Measurements from ENCODE around the gene RFTN2. TPM values are rescaled to one million over a fixed set of nuclear protein-coding genes. Genes with fewer than 3 reads are reported as not detected.

The RFTN2 gene
- total RNA-seq, 1 donor = 14.5 TPM

DNA sequence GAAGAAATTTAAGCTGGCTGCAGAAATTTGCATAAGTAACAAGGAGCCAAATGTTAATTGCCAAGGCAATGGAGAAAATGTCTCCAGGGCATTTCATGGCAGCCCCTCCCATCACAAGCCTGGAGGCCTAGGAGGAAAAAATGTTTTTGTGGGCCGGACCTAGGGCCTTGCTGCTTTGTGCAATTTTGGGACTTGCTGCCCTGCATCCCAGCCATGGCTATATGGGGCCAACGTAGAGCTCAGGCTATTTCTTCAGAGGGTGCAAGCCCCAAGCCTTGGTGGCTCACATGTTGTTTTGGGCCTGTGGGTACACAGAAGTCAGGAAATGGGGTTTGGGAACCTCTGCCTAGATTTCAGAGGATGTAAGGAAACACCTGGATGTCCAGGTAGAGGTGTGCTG is 101.8 kb downstream of the RFTN2 start:
- no peaks in the 10 kb centered on the region for H3K36me3 ChIP-seq (ENCODE audit: insufficient read depth, low read length)
- H3K4me2 ChIP-seq (ENCODE audit: insufficient read depth, low read length) = no peak overlapping the region
- H3K27ac ChIP-seq (ENCODE audit: low read depth, low read length) = no peak overlapping the region
- H3K79me2 ChIP-seq (ENCODE audit: insufficient read depth, low read length) = no peaks in the 10 kb centered on the region
- no peak for TF ChIP-seq CTCF (IDR thresholded peaks at IDR 0.05; ENCODE audit: extremely low read depth, low read depth, low read length)
- no peak for DNase-seq (ENCODE audit: insufficient read length, low spot score, missing footprints)
- no peaks in the 10 kb centered on the region for H3K9me3 ChIP-seq (ENCODE audit: low read depth, low read length)
- H3K27me3 ChIP-seq (ENCODE audit: insufficient read depth, low read length) = no peaks in the 10 kb centered on the region
- H3K4me3 ChIP-seq (ENCODE audit: insufficient read depth, low read length) = no peak overlapping the region
- no peaks in the 10 kb centered on the region for H4K20me1 ChIP-seq (ENCODE audit: insufficient read depth, low read length)
- H2AFZ ChIP-seq (ENCODE audit: low read length) = no peak overlapping the region
- H3K4me1 ChIP-seq (ENCODE audit: insufficient read depth, low read length) = peaks cover 25% of the 10 kb centered on the region

GRCh38 chr2:197571627-197572271 is 103.6 kb downstream of the RFTN2 start:
- no peak for DNase-seq (ENCODE audit: insufficient read length, low spot score, missing footprints)
- Histone ChIP-seq H3K4me2 (ENCODE audit: insufficient read depth, low read length) (no peak overlapping the region), H2AFZ (ENCODE audit: low read length) (no peak overlapping the region), H3K27ac (ENCODE audit: low read depth, low read length) (no peak overlapping the region), H3K27me3 (ENCODE audit: insufficient read depth, low read length) (no peaks in the 10 kb centered on the region), H3K4me3 (ENCODE audit: insufficient read depth, low read length) (no peak overlapping the region), H3K9me3 (ENCODE audit: low read depth, low read length) (no peaks in the 10 kb centered on the region), H3K36me3 (ENCODE audit: insufficient read depth, low read length) (no peaks in the 10 kb centered on the region), H4K20me1 (ENCODE audit: insufficient read depth, low read length) (no peaks in the 10 kb centered on the region), H3K4me1 (ENCODE audit: insufficient read depth, low read length) (peaks cover 16% of the 10 kb centered on the region), H3K79me2 (ENCODE audit: insufficient read depth, low read length) (no peaks in the 10 kb centered on the region)
- TF ChIP-seq CTCF (IDR thresholded peaks at IDR 0.05; ENCODE audit: extremely low read depth, low read depth, low read length) = no peak

DNA sequence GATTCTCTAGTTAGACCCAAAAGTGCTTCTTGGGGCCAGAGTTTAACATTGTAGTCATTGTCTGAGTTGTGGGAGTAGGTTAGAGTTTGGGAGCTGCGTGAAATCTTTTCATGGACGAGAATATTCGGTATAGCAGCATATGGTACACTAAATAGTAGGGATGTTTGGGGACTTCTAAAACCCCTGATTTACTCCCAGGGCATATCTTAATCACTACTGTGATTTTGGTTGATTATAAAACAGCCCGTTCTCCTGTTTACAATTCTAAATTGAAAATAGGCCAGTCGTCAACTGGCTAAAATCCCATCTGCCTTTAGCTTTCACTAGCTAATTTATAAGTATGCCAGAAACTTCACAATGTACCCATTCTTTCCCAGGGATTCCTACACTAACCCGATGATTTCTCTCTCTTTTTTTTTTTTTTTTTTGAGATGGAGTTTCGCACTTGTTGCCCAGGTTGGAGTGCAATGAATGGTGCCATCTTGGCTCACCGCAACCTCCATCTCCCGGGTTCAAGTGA is 115.2 kb downstream of the RFTN2 start:
- DNase-seq (ENCODE audit: insufficient read length, low spot score, missing footprints) = no peak
- Histone ChIP-seq H3K4me3 (ENCODE audit: insufficient read depth, low read length) (no peak overlapping the region), H3K36me3 (ENCODE audit: insufficient read depth, low read length) (peaks cover 6% of the 10 kb centered on the region), H2AFZ (ENCODE audit: low read length) (no peak overlapping the region), H3K27me3 (ENCODE audit: insufficient read depth, low read length) (no peaks in the 10 kb centered on the region), H4K20me1 (ENCODE audit: insufficient read depth, low read length) (no peaks in the 10 kb centered on the region), H3K9me3 (ENCODE audit: low read depth, low read length) (no peaks in the 10 kb centered on the region), H3K4me1 (ENCODE audit: insufficient read depth, low read length) (no peaks in the 10 kb centered on the region), H3K79me2 (ENCODE audit: insufficient read depth, low read length) (no peaks in the 10 kb centered on the region), H3K27ac (ENCODE audit: low read depth, low read length) (no peak overlapping the region), H3K4me2 (ENCODE audit: insufficient read depth, low read length) (no peak overlapping the region)
- no peak for TF ChIP-seq CTCF (IDR thresholded peaks at IDR 0.05; ENCODE audit: extremely low read depth, low read depth, low read length)

DNA sequence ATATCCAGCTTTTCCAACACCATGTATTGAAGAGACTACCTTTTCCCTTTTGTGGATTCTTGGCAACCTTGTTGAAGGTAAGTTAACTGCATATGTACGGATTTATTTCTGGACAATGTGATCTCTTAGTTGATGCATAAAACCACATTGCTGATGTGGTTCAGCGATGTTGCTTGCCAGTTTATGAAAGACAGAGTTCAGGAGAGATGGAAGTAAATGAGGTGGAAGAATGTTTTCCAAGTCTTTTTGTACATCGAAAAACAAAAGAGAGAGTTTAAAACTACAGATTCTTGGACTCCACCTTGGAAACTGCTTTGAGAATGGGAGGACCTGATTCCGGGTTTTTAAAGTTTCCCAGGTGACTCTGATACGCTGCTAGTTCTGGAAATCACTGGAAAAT is 115.7 kb downstream of the RFTN2 start:
- Histone ChIP-seq H3K79me2 (ENCODE audit: insufficient read depth, low read length) (no peaks in the 10 kb centered on the region), H4K20me1 (ENCODE audit: insufficient read depth, low read length) (no peaks in the 10 kb centered on the region), H2AFZ (ENCODE audit: low read length) (no peak overlapping the region), H3K4me2 (ENCODE audit: insufficient read depth, low read length) (no peak overlapping the region), H3K4me1 (ENCODE audit: insufficient read depth, low read length) (no peaks in the 10 kb centered on the region), H3K36me3 (ENCODE audit: insufficient read depth, low read length) (peaks cover 12% of the 10 kb centered on the region), H3K4me3 (ENCODE audit: insufficient read depth, low read length) (no peak overlapping the region), H3K27ac (ENCODE audit: low read depth, low read length) (no peak overlapping the region), H3K9me3 (ENCODE audit: low read depth, low read length) (no peaks in the 10 kb centered on the region), H3K27me3 (ENCODE audit: insufficient read depth, low read length) (no peaks in the 10 kb centered on the region)
- DNase-seq (ENCODE audit: insufficient read length, low spot score, missing footprints) = no peak
- no peak for TF ChIP-seq CTCF (IDR thresholded peaks at IDR 0.05; ENCODE audit: extremely low read depth, low read depth, low read length)

All from osteoblast (primary cell).